DMS79 (cell line): ENCODE measurements around the gene GLTP.
A peak's percentile ranks its signal among the peaks of the same experiment; 100 is the strongest.

Experiments used
- DNase-seq: peaks from one replicate; lab custom pipeline; 2025; lab: John Stamatoyannopoulos, UW

Gene GLTP

GRCh38 chr12:109842021-109842420, 38.3 kb downstream of the GLTP start:
- no peak for DNase-seq

- no peak for DNase-seq
Measured at GRCh38 chr12:109841356-109841755, 39.0 kb downstream of the GLTP start.

GRCh38 chr12:109840305-109841074, 39.9 kb downstream of the GLTP start:
- DNase-seq: peak; percentile 76

GRCh38 chr12:109839444-109839843, 40.9 kb downstream of the GLTP start:
- DNase-seq: no peak

GRCh38 chr12:109836916-109837315, 43.4 kb downstream of the GLTP start:
- DNase-seq: no peak

- no peak for DNase-seq
Measured at GRCh38 chr12:109835827-109836226, 44.5 kb downstream of the GLTP start.

GRCh38 chr12:109833307-109834189, 46.8 kb downstream of the GLTP start, which contains the start of gene TRPV4:
TRPV4 (minus strand) TSS chr12:109833398; CDS start chr12:109814796, 18,602 bp downstream.
- no peak for DNase-seq

- no peak for DNase-seq
Measured at GRCh38 chr12:109832541-109833306, 47.6 kb downstream of the GLTP start.

- no peak for DNase-seq
Measured at GRCh38 chr12:109831929-109832328, 48.4 kb downstream of the GLTP start.

GRCh38 chr12:109831365-109831764, 49.0 kb downstream of the GLTP start:
- DNase-seq: no peak

GRCh38 chr12:109830718-109831117, 49.6 kb downstream of the GLTP start:
- DNase-seq: no peak

GRCh38 chr12:109830267-109830666, 50.1 kb downstream of the GLTP start:
- no peak for DNase-seq

GRCh38 chr12:109829667-109830066, 50.7 kb downstream of the GLTP start:
- no peak for DNase-seq

- DNase-seq: no peak
Measured at GRCh38 chr12:109828754-109829511, 51.4 kb downstream of the GLTP start.

GRCh38 chr12:109827566-109828550, 52.5 kb downstream of the GLTP start:
- no peak for DNase-seq

- DNase-seq: no peak
Measured at GRCh38 chr12:109827080-109827479, 53.3 kb downstream of the GLTP start.

- no peak for DNase-seq
Measured at GRCh38 chr12:109824731-109825130, 55.6 kb downstream of the GLTP start.

- DNase-seq: no peak
Measured at GRCh38 chr12:109822951-109823411, 57.4 kb downstream of the GLTP start.

- DNase-seq: no peak
Measured at GRCh38 chr12:109822416-109822815, 57.9 kb downstream of the GLTP start.

- DNase-seq: no peak
Measured at GRCh38 chr12:109821968-109822367, 58.4 kb downstream of the GLTP start.
